ENCODE data around the gene ZNF165. TPM values are rescaled to one million over a fixed set of nuclear protein-coding genes. Genes with fewer than 3 reads are reported as not detected.

The ZNF165 gene
- total and polyA plus RNA-seq, 2 of the 8 experiments (the other 6 are each of a cell fraction or from before 2014, with no cell fraction given) = 1.2 to 9.3 TPM

- TF ChIP-seq CHD7 (IDR thresholded peaks at IDR 0.05; ENCODE audit: insufficient replicate concordance, low read length) (no peak), SUZ12 (IDR thresholded peaks at IDR 0.05; ENCODE audit: low read length) (no peak), PHF8 (conservative IDR thresholded peaks at IDR 0.05; ENCODE audit: low read depth, low read length) (no peak), SRF (IDR thresholded peaks at IDR 0.05; ENCODE audit: low read depth, low read length) (no peak), CBX5 (IDR thresholded peaks at IDR 0.05; ENCODE audit: low read depth, low read length) (no peak), CBX8 (IDR thresholded peaks at IDR 0.05; ENCODE audit: borderline replicate concordance, low read depth, low read length) (no peak), SP1 (IDR thresholded peaks at IDR 0.05; ENCODE audit: low read depth, low read length) (no peak), CHD1 (IDR thresholded peaks at IDR 0.05; ENCODE audit: low read depth, low read length) (no peak), KDM1A (IDR thresholded peaks at IDR 0.05; ENCODE audit: borderline replicate concordance, low read length) (no peak), RFX5 (IDR thresholded peaks at IDR 0.05; ENCODE audit: borderline replicate concordance, low read depth, low read length) (no peak)
Observed at GRCh38 chr6:28068067-28068466, 12.3 kb upstream of the ZNF165 start (continued).
